Esophagus squamous epithelium (tissue), 4 donors: ENCODE measurements around the gene TSC2.
"Not testable (repeated sequence)": the region's sequence is repeated elsewhere in the genome, so short reads cannot be mapped to it uniquely, and the experiment has no call there.

Source experiments
- POLR2A ChIP-seq, 4 donors: fragments of 450-650 bp; IDR thresholded peaks; one replicate each; pipeline ENCODE4 v1.6.1; 2017; ENCODE audit warnings: antibody characterized with exemption in 4 of 4, mild to moderate bottlenecking in 4 of 4, moderate library complexity in 3 of 4
- TF ChIP-seq, protein P1 (sequence below), 6 experiments: fragments of 450-650 bp in 4 of 6; fragments of 200-600 bp in 2 of 6; sonication (generic) in 2 of 6; IDR thresholded peaks; one replicate each; pipeline ENCODE4 v1.5.1; 2016 to 2019; ENCODE audit warnings: antibody characterized with exemption in 6 of 6, mild to moderate bottlenecking in 4 of 6, moderate library complexity in 4 of 6

DNA sequence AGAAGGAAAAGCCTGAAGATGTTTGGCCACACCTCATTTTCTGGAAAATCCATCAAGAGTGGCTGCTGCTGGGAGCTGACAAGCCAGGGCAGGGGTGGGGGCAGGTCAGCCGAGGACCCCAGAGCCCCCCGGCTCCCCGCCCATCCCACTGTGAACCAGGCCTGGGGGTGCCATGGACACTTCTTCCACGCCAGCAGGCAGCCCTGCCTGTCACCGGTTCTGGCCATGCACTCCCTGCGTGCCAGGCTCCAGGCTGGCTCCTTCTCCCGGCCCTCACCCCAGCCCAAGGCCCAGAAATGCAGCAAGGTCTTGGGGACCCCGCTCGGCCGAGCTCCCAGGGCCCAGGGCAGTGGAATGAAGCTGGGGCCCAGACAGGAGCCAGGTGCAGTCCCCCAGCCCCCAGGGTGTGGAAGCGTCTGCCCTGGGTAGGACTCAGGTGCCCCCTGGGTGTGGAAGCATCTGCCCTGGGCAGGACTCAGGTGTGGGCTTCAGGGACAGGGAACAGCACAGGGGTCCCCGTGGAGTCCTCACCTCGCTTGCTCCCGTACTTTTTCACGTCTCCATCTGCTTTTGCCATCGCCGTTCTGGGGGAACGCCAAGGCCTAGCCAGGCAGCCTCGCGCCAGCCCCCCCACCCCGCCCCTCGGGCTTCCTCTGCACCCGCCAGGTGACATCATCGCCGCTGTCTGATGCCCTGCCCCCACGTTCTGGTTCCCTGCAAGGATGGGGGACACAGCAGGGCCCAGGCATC, 75.3 kb downstream of the TSC2 start:
- TF ChIP-seq, protein P1, sequence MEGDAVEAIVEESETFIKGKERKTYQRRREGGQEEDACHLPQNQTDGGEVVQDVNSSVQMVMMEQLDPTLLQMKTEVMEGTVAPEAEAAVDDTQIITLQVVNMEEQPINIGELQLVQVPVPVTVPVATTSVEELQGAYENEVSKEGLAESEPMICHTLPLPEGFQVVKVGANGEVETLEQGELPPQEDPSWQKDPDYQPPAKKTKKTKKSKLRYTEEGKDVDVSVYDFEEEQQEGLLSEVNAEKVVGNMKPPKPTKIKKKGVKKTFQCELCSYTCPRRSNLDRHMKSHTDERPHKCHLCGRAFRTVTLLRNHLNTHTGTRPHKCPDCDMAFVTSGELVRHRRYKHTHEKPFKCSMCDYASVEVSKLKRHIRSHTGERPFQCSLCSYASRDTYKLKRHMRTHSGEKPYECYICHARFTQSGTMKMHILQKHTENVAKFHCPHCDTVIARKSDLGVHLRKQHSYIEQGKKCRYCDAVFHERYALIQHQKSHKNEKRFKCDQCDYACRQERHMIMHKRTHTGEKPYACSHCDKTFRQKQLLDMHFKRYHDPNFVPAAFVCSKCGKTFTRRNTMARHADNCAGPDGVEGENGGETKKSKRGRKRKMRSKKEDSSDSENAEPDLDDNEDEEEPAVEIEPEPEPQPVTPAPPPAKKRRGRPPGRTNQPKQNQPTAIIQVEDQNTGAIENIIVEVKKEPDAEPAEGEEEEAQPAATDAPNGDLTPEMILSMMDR (IDR thresholded peaks at IDR 0.05): not testable (repeated sequence)
- not testable (repeated sequence) for TF ChIP-seq POLR2A (IDR thresholded peaks at IDR 0.05)
